CD4-positive, alpha-beta memory T cell (primary cell): ENCODE measurements around the gene SSRP1. TPM values are rescaled to one million over a fixed set of nuclear protein-coding genes. Genes with fewer than 3 reads are reported as not detected.

Experiments used
- CTCF ChIA-PET: fragments of 350-600 bp; sonication (Branson Sonifier 250); formaldehyde crosslinking; loops from one replicate; lab custom pipeline; 2021; ENCODE audit warnings: inconsistent platforms; ENCODE audit not compliant: partially characterized antibody; lab: Charles Lee
- POLR2A ChIA-PET: fragments of 350-600 bp; sonication (Branson Sonifier 250); formaldehyde crosslinking; loops from one replicate; lab custom pipeline; 2021; ENCODE audit not compliant: partially characterized antibody; lab: Charles Lee
- DNase-seq, 5 donors: peaks; one replicate each; pipeline versions ENCODE4 v3.0.0 to v3.0.0-alpha.2; 2020 to 2022; ENCODE audit warnings: mixed read lengths in 1 of 5
- H3K27ac ChIP-seq: one replicate; pipeline ENCODE4 v1.7.0; 2013; ENCODE audit warnings: low read depth, low read length
- H3K27me3 ChIP-seq: 2 replicates; pipeline ENCODE4 v1.7.0; 2013; ENCODE audit warnings: mild to moderate bottlenecking, low read length, moderate library complexity; ENCODE audit not compliant: insufficient read depth
- H3K36me3 ChIP-seq: 2 replicates; pipeline ENCODE4 v1.7.0; 2013; ENCODE audit warnings: mild to moderate bottlenecking, low read length, moderate library complexity; ENCODE audit not compliant: insufficient read depth
- H3K4me1 ChIP-seq: 2 replicates; pipeline ENCODE4 v1.7.0; 2013; ENCODE audit warnings: mild to moderate bottlenecking, low read length, moderate library complexity; ENCODE audit not compliant: insufficient read depth
- H3K4me3 ChIP-seq, 2 donors: one replicate each; pipeline ENCODE4 v1.7.0; 2013; ENCODE audit warnings: low read length in 2 of 2, mild to moderate bottlenecking in 1 of 2
- H3K9me3 ChIP-seq, 2 donors: one replicate each; pipeline ENCODE4 v1.7.0; 2013; ENCODE audit warnings: low read length in 2 of 2, control low read depth in 1 of 2; ENCODE audit not compliant: control insufficient read depth in 1 of 2
- H3K27ac Mint-ChIP-seq, 7 donors: one replicate each; pipeline ENCODE4 v1.8.0; 2020 to 2021; ENCODE audit warnings: mixed read lengths in 7 of 7, mild to moderate bottlenecking in 6 of 7, inconsistent platforms in 3 of 7, moderate library complexity in 3 of 7
- H3K27me3 Mint-ChIP-seq, 2 donors: one replicate each; pipeline ENCODE4 v1.8.0; 2020 to 2021; ENCODE audit warnings: mixed read lengths in 2 of 2
- H3K36me3 Mint-ChIP-seq, 2 donors: one replicate each; pipeline ENCODE4 v1.8.0; 2020 to 2021; ENCODE audit warnings: mixed read lengths in 2 of 2, inconsistent platforms in 1 of 2, mild to moderate bottlenecking in 1 of 2
- H3K4me1 Mint-ChIP-seq, 4 donors: one replicate each; pipeline ENCODE4 v1.8.0; 2020 to 2021; ENCODE audit warnings: mixed read lengths in 4 of 4, mild to moderate bottlenecking in 1 of 4
- H3K4me3 Mint-ChIP-seq, 8 donors: one replicate each; pipeline ENCODE4 v1.8.0; 2020 to 2021; ENCODE audit warnings: mixed read lengths in 8 of 8, mild to moderate bottlenecking in 7 of 8, moderate library complexity in 6 of 8, inconsistent platforms in 3 of 8
- H3K9me3 Mint-ChIP-seq, 8 donors: one replicate each; pipeline ENCODE4 v1.8.0; 2020 to 2021; ENCODE audit warnings: mixed read lengths in 8 of 8, mild to moderate bottlenecking in 5 of 8, inconsistent platforms in 3 of 8, moderate library complexity in 1 of 8
- intact Hi-C: fragments of 100-400 bp; cut with micrococcal nuclease; formaldehyde crosslinking; loops from one replicate; pipeline ENCODE4 v1.15.1; 2023
- polyA plus RNA-seq, 2 donors: library from polyadenylated mRNA; unstranded; fragments of 300-500 nt; fragmentation: Illumina TruSeq; gene quantifications; one replicate each; pipeline ENCODE4 v1.2.3, GENCODE V29; 2021
- total RNA-seq, 2 experiments: library from RNA; stranded (reverse); gene quantifications; one replicate each; pipeline ENCODE4 v1.2.3, GENCODE V29; 2021

The SSRP1 gene
- total and polyA plus RNA-seq, 4 experiments from 2014 or later: 19.6 to 74.3 (median 55.6) TPM

DNA sequence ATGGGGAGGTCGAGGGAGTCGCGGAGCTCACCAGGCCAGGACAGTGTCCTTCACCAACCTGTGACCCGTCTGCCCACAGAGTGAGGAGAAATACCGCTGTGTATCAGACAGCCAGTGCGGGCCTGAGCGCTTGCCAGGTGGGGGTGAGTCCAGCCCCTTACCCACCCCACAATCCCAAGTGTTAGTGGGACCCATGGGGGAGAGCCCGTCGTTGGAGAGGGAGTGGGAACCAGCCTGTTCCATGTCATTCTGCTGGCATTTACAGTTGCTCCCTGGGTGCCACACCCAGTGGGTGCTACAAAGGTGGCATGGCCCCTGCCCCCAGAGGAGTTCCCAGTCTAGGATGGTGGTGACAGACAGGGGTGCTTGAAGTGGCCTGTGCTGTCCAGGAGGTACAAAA lies 11.6 kb upstream of the SSRP1 start:
- Mint-ChIP-seq H3K4me1 (peaks cover 0 to 5% (median 3%) of the 10 kb centered on the region in 4 donors), H3K9me3 (peaks cover 0 to 2% (median 0%) of the 10 kb centered on the region in 8 donors), H3K27me3 (peaks cover 2% of the 10 kb centered on the region in 2 donors), H3K36me3 (no peaks in the 10 kb centered on the region), H3K4me3 (no peak overlapping the region), H3K27ac (no peak overlapping the region)
- no peak for DNase-seq
- peaks cover 4% of the 10 kb centered on the region for H3K4me1 ChIP-seq
- no peak overlapping the region for H3K27ac ChIP-seq
- ChIA-PET CTCF (interaction anchor here (1.0 to 8.0 kb wide), 12 partner anchors 11 to 454 kb away, joined by 3 to 70 read pairs (median 8); partner anchors contain the start of genes P2RX3 and SSRP1), POLR2A (no interaction called here)
- no peaks in the 10 kb centered on the region for H3K9me3 ChIP-seq
- no peaks in the 10 kb centered on the region for H3K36me3 ChIP-seq
- H3K4me3 ChIP-seq: no peak overlapping the region
- intact Hi-C loops: loop anchor here (5.0 to 10.0 kb wide), 6 partner anchors 80 to 1440 kb away; partner anchors contain the start of genes SLC43A3 and UBE2L6
- no peaks in the 10 kb centered on the region for H3K27me3 ChIP-seq

DNA sequence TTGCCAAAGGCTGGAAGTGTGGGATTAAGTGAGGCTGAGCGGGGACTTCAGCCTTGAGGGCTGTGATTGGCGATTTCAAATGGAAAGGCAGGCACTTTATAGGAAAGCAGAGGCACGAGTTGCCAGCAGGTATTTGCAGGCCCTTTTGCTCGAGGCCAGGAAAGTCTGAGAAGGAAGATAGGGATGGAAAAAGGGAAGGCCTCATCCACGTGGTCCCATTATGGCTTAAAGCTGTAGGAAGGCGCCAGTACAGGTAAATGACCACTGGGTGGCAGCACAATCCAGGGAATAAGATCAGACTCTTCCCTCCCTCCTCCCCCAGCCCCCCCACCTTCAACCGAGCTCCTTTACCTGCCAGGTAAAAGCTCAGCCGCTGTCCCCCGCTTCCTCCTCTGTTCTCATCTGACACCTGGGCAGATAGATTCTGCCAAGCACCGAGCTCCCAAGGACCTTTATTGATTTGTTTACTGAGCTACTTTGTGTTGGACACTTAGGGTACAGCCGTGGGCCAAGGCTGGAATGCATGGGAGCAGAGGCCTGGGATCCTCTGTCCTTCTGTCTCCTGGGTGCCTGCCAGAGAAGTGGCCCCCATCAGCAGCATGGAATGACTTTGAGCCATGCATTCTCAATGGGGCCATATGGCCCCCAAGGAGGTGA lies 10.0 kb upstream of the SSRP1 start:
- Mint-ChIP-seq H3K27ac (no peak overlapping the region), H3K4me3 (no peak overlapping the region), H3K36me3 (no peaks in the 10 kb centered on the region), H3K4me1 (peaks cover 0 to 5% (median 3%) of the 10 kb centered on the region in 4 donors), H3K9me3 (no peaks in the 10 kb centered on the region), H3K27me3 (peaks cover 2% of the 10 kb centered on the region in 2 donors)
- POLR2A ChIA-PET: interaction anchor here (0.8 to 1.3 kb wide), 4 partner anchors 10 to 148 kb away, joined by 3 to 5 read pairs (median 4); partner anchors contain the start of genes SSRP1 and TNKS1BP1
- intact Hi-C loops: loop anchor here (1.0 to 10.0 kb wide), 10 partner anchors 82 to 1442 kb away; partner anchors contain the start of genes SLC43A3 and UBE2L6
- peak; percentile 59 to 74 (median 63) for DNase-seq
- Histone ChIP-seq H3K9me3 (no peaks in the 10 kb centered on the region), H3K4me1 (peaks cover 4% of the 10 kb centered on the region), H3K27me3 (no peaks in the 10 kb centered on the region), H3K27ac (no peak overlapping the region), H3K36me3 (no peaks in the 10 kb centered on the region), H3K4me3 (no peak overlapping the region)
- CTCF ChIA-PET: interaction anchor here (0.6 to 8.0 kb wide), 28 partner anchors 9 to 1411 kb away, joined by 3 to 70 read pairs (median 5); partner anchors contain the start of genes P2RX3, SLC43A3, SSRP1 and TIMM10

DNA sequence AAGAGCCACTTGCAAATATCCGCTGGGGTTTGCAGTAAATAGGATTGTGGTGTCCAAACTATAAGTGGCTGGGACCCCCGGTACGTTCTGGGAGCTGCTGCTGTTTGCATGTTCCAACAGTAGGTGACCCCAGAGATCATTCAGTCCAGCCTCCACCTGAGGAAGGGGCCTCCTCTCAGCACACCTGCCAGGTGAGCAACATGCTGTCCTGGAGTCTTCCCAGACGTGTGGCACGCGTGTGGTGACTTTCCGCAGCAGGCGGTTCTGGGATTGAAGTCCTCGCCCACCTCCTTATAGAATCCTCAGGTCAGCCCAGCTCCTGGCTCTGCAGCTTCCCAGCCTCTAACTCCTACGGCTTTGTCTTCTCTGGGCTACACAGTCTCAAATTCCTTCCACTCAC lies 9.1 kb upstream of the SSRP1 start:
- DNase-seq: no peak
- peaks cover under 1% of the 10 kb centered on the region in 2 donors for H3K27me3 Mint-ChIP-seq
- H3K4me3 ChIP-seq: no peak overlapping the region
- H3K36me3 Mint-ChIP-seq: no peaks in the 10 kb centered on the region
- H3K4me1 Mint-ChIP-seq: peaks cover 0 to 2% (median under 1%) of the 10 kb centered on the region in 4 donors
- H3K4me1 ChIP-seq: peaks cover 4% of the 10 kb centered on the region
- no peak overlapping the region for H3K27ac Mint-ChIP-seq
- H3K36me3 ChIP-seq: no peaks in the 10 kb centered on the region
- H3K4me3 Mint-ChIP-seq: no peak overlapping the region
- H3K27ac ChIP-seq: no peak overlapping the region
- ChIA-PET CTCF (interaction anchor here (1.4 to 8.0 kb wide), 9 partner anchors 14 to 1333 kb away, joined by 4 to 70 read pairs (median 22); partner anchors contain the start of gene TIMM10), POLR2A (no interaction called here)
- H3K9me3 ChIP-seq: no peaks in the 10 kb centered on the region
- intact Hi-C loops: loop anchor here (1.0 to 10.0 kb wide), 10 partner anchors 82 to 1442 kb away; partner anchors contain the start of genes SLC43A3 and UBE2L6
- no peaks in the 10 kb centered on the region for H3K9me3 Mint-ChIP-seq
- H3K27me3 ChIP-seq: no peaks in the 10 kb centered on the region

DNA sequence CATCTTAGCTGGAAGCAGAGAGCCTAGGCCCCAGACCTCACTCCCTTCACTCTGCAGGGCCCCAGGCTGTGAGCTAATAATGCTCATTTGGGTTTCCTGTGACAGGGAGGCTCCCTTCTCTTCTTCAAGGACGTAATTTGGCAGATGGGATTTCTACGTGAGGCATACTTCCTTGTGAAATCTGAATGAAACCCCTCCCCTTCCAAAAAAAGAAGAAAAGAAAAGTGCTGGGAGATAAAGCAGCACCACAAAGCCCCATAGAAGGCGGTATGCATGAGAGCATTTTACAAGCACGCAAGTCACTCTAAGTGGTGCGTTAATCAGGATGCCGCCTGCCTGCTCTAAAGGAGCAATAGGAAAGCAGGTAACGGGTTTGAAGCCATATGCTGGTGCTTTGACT lies 8.1 kb upstream of the SSRP1 start:
- Mint-ChIP-seq H3K27me3 (no peaks in the 10 kb centered on the region), H3K27ac (peak overlapping the region in 1 of 7 donors; percentile 31), H3K36me3 (no peaks in the 10 kb centered on the region), H3K4me1 (peaks cover 0 to 1% (median 0%) of the 10 kb centered on the region in 4 donors), H3K9me3 (no peaks in the 10 kb centered on the region), H3K4me3 (no peak overlapping the region)
- H3K27ac ChIP-seq: no peak overlapping the region
- no peaks in the 10 kb centered on the region for H3K9me3 ChIP-seq
- CTCF ChIA-PET: interaction anchor here (0.9 to 1.5 kb wide), 5 partner anchors 10 to 1286 kb away, joined by 3 to 6 read pairs (median 4); no protein-coding TSS in a partner anchor
- intact Hi-C loops: loop anchor here (2.0 to 10.0 kb wide), 2 partner anchors 139 to 1331 kb away; no protein-coding TSS in a partner anchor
- H3K36me3 ChIP-seq: no peaks in the 10 kb centered on the region
- POLR2A ChIA-PET: no interaction called here
- DNase-seq: no peak
- H3K4me3 ChIP-seq: no peak overlapping the region
- H3K27me3 ChIP-seq: no peaks in the 10 kb centered on the region
- peaks cover 4% of the 10 kb centered on the region for H3K4me1 ChIP-seq

DNA sequence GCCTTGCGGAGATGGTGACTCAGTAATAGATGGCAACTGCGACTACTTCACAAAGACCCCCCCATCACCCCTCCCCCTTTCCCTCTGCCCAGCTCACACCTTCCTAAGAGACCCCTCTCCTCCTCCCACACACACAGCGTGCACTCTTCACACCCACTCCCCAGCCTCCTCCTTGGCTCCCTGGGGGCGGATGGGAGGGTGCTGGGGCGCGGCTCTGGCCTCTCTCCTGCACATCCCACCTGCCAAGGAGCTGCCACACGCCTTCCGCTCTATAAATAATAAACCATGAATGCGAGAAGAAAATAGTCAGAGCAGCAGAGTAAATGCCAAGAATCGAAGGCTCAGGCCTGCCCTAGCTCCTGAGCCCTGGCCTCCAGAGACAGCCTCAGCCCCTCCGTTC lies 7.0 kb upstream of the SSRP1 start:
- H3K36me3 ChIP-seq: no peaks in the 10 kb centered on the region
- POLR2A ChIA-PET: no interaction called here
- Mint-ChIP-seq H3K36me3 (no peaks in the 10 kb centered on the region), H3K27me3 (no peaks in the 10 kb centered on the region), H3K4me3 (no peak overlapping the region), H3K9me3 (no peaks in the 10 kb centered on the region), H3K4me1 (peaks cover 0 to 1% (median 0%) of the 10 kb centered on the region in 4 donors), H3K27ac (no peak overlapping the region)
- no peaks in the 10 kb centered on the region for H3K27me3 ChIP-seq
- H3K4me1 ChIP-seq: peaks cover 4% of the 10 kb centered on the region
- no peak overlapping the region for H3K4me3 ChIP-seq
- intact Hi-C loops: loop anchor here (10.0 kb wide), 1 partner anchor 1332 kb away; no protein-coding TSS in a partner anchor
- H3K9me3 ChIP-seq: no peaks in the 10 kb centered on the region
- no peak for DNase-seq
- no peak overlapping the region for H3K27ac ChIP-seq
- CTCF ChIA-PET: interaction anchor here (0.9 to 1.5 kb wide), 7 partner anchors 11 to 1287 kb away, joined by 3 to 6 read pairs (median 4); no protein-coding TSS in a partner anchor

- intact Hi-C loops: loop anchor here (10.0 kb wide), 1 partner anchor 1333 kb away; no protein-coding TSS in a partner anchor
- Histone ChIP-seq H3K27me3 (no peaks in the 10 kb centered on the region), H3K9me3 (no peaks in the 10 kb centered on the region), H3K36me3 (no peaks in the 10 kb centered on the region), H3K4me3 (no peak overlapping the region), H3K4me1 (peaks cover 10% of the 10 kb centered on the region), H3K27ac (no peak overlapping the region)
- Mint-ChIP-seq H3K4me1 (peaks cover 4 to 5% (median 5%) of the 10 kb centered on the region in 4 donors), H3K9me3 (no peaks in the 10 kb centered on the region), H3K36me3 (no peaks in the 10 kb centered on the region), H3K4me3 (peak overlapping the region in 1 of 8 donors; percentile 34), H3K27ac (no peak overlapping the region), H3K27me3 (no peaks in the 10 kb centered on the region)
- no peak for DNase-seq
- ChIA-PET CTCF (interaction anchor here (1.1 kb wide), 1 partner anchor 116 kb away, joined by 3 read pairs; no protein-coding TSS in a partner anchor), POLR2A (no interaction called here)
Measured at GRCh38 chr11:57341250-57341808, 5.6 kb upstream of the SSRP1 start.
